H1 (cell line): ENCODE measurements around the gene UBE2E3. TPM values are rescaled to one million over a fixed set of nuclear protein-coding genes. Genes with fewer than 3 reads are reported as not detected.

Experiments used
- CTCF ChIA-PET: fragments of 300-600 bp; sonication (Branson Sonifier 250); formaldehyde crosslinking; loops from one replicate; lab custom pipeline; 2021; ENCODE audit not compliant: partially characterized antibody; lab: Charles Lee
- POLR2A ChIA-PET: fragments of 300-600 bp; sonication (Branson Sonifier 250); formaldehyde crosslinking; loops from one replicate; lab custom pipeline; 2021; ENCODE audit warnings: inconsistent platforms; ENCODE audit not compliant: partially characterized antibody; lab: Charles Lee
- DNase-seq, 2 experiments: peaks; one replicate each; pipeline versions ENCODE4 v3.0.0 to v3.0.0-alpha.2; 2010 to 2022; ENCODE audit warnings: low spot score in 2 of 2, low read depth in 1 of 2, mixed read lengths in 1 of 2
- FAIRE-seq: peaks from 2 replicates; lab custom pipeline; 2011; peaks lifted over from hg19 to GRCh38; lab: Jason Lieb, UNC
- H2AFZ ChIP-seq: 2 replicates; pipeline ENCODE4 v1.8.1; 2012; ENCODE audit warnings: low read length, inconsistent platforms
- H2AK5ac ChIP-seq: 2 replicates; pipeline ENCODE4 v1.6.1; 2013; ENCODE audit warnings: low read depth, low read length
- H2BK120ac ChIP-seq: replicated peaks from 2 replicates; pipeline ENCODE3; 2013; ENCODE audit warnings: low read depth, low read length, inconsistent platforms
- H2BK12ac ChIP-seq: 2 replicates; pipeline ENCODE4 v1.6.1; 2013; ENCODE audit warnings: low read depth, low read length
- H2BK15ac ChIP-seq: 2 replicates; pipeline ENCODE4 v1.6.1; 2013; ENCODE audit warnings: low read length
- H2BK20ac ChIP-seq: 2 replicates; pipeline ENCODE4 v1.6.1; 2013; ENCODE audit warnings: low read length
- H2BK5ac ChIP-seq: 2 replicates; pipeline ENCODE4 v1.6.1; 2013; ENCODE audit warnings: low read depth, low read length
- H3K14ac ChIP-seq: 2 replicates; pipeline ENCODE4 v1.6.1; 2013; ENCODE audit warnings: inconsistent platforms; ENCODE audit not compliant: insufficient read length
- H3K18ac ChIP-seq: 2 replicates; pipeline ENCODE4 v1.6.1; 2013; ENCODE audit warnings: low read length; ENCODE audit errors: extremely low read depth
- H3K23ac ChIP-seq: 2 replicates; pipeline ENCODE4 v1.6.1; 2013; ENCODE audit warnings: inconsistent platforms; ENCODE audit not compliant: insufficient read length
- H3K23me2 ChIP-seq: 2 replicates; pipeline ENCODE4 v1.6.1; 2013; ENCODE audit warnings: low read depth, low read length
- H3K27ac ChIP-seq: 2 replicates; pipeline ENCODE4 v1.6.1; 2011; ENCODE audit warnings: low read depth, low read length, inconsistent platforms
- H3K27me3 ChIP-seq, 4 experiments: replicated peaks in 1 of 4; 1 replicate in 1 of 4; 2 replicates in 3 of 4; pipeline versions ENCODE4 v1.6.1 to v1.8.1; 2011 to 2013; ENCODE audit warnings: low read length in 3 of 4, mild to moderate bottlenecking in 3 of 4, inconsistent platforms in 2 of 4, mixed read lengths in 2 of 4, moderate library complexity in 1 of 4; ENCODE audit not compliant: control insufficient read depth in 3 of 4, insufficient read depth in 3 of 4; ENCODE audit errors: extremely low read depth in 1 of 4
- H3K36me3 ChIP-seq, 4 experiments: 2 replicates each; pipeline versions ENCODE4 v1.6.1 to v1.8.1; 2011 to 2013; ENCODE audit warnings: mild to moderate bottlenecking in 4 of 4, low read length in 3 of 4, moderate library complexity in 2 of 4, control low read depth in 1 of 4, inconsistent platforms in 1 of 4; ENCODE audit not compliant: insufficient read depth in 4 of 4, control insufficient read depth in 2 of 4
- H3K4ac ChIP-seq: replicated peaks from 2 replicates; pipeline ENCODE3; 2013; ENCODE audit warnings: low read length, low read depth, mixed read lengths, inconsistent platforms; ENCODE audit not compliant: insufficient read length
- H3K4me1 ChIP-seq, 4 experiments: replicated peaks in 1 of 4; 1 replicate in 1 of 4; 2 replicates in 3 of 4; pipeline versions ENCODE4 v1.6.1 to v1.8.1; 2011 to 2013; ENCODE audit warnings: low read length in 3 of 4, inconsistent platforms in 2 of 4, mixed read lengths in 1 of 4; ENCODE audit not compliant: insufficient read depth in 4 of 4, control insufficient read depth in 3 of 4
- H3K4me2 ChIP-seq, 2 experiments: 2 replicates each; pipeline versions ENCODE4 v1.6.1 to v1.8.1; 2011 to 2013; ENCODE audit warnings: low read depth in 2 of 2, low read length in 2 of 2, control low read depth in 1 of 2, inconsistent platforms in 1 of 2, mild to moderate bottlenecking in 1 of 2; ENCODE audit not compliant: insufficient read depth in 1 of 2
- H3K4me3 ChIP-seq, 4 experiments: fragments of 200-600, 300-600 bp in 1 of 4; sonication (generic), shearing (Covaris generic), sonication (Bioruptor Twin) in 1 of 4; 2 replicates each; pipeline versions ENCODE4 v1.5.1 to v1.8.1; 2011 to 2016; ENCODE audit warnings: low read length in 4 of 4, low read depth in 3 of 4, control low read depth in 2 of 4, inconsistent platforms in 2 of 4, mild to moderate bottlenecking in 2 of 4, mixed read lengths in 1 of 4, moderate library complexity in 1 of 4; ENCODE audit not compliant: insufficient read depth in 2 of 4; ENCODE audit errors: extremely low read depth in 1 of 4
- H3K56ac ChIP-seq: replicated peaks from 2 replicates; pipeline ENCODE3; 2013; ENCODE audit warnings: low read depth, mild to moderate bottlenecking, mixed read lengths, low read length, inconsistent platforms; ENCODE audit not compliant: insufficient read length
- H3K79me1 ChIP-seq: 2 replicates; pipeline ENCODE4 v1.6.1; 2013; ENCODE audit warnings: low read depth, low read length, control low read depth
- H3K79me2 ChIP-seq, 2 experiments: 2 replicates each; pipeline versions ENCODE4 v1.6.1 to v1.8.1; 2012 to 2013; ENCODE audit warnings: low read length in 2 of 2, mild to moderate bottlenecking in 2 of 2, inconsistent platforms in 1 of 2; ENCODE audit not compliant: insufficient read depth in 2 of 2, control insufficient read depth in 1 of 2
- H3K9ac ChIP-seq, 4 experiments: replicated peaks in 1 of 4; 1 replicate in 1 of 4; 2 replicates in 3 of 4; pipeline versions ENCODE4 v1.6.1 to v1.8.1; 2011 to 2013; ENCODE audit warnings: low read depth in 3 of 4, low read length in 3 of 4, control low read depth in 2 of 4, mild to moderate bottlenecking in 2 of 4, moderate library complexity in 2 of 4, inconsistent platforms in 1 of 4; ENCODE audit errors: extremely low read depth in 1 of 4
- H3K9me3 ChIP-seq, 2 experiments: 2 replicates each; pipeline versions ENCODE4 v1.6.1 to v1.8.1; 2012 to 2013; ENCODE audit warnings: mild to moderate bottlenecking in 2 of 2, moderate library complexity in 2 of 2, control low read depth in 1 of 2, inconsistent platforms in 1 of 2, low read depth in 1 of 2, low read length in 1 of 2, mixed read lengths in 1 of 2; ENCODE audit not compliant: insufficient read depth in 2 of 2
- H4K20me1 ChIP-seq, 2 experiments: replicated peaks in 1 of 2; 2 replicates each; pipeline versions ENCODE3 to v1.8.1; 2011 to 2013; ENCODE audit warnings: inconsistent platforms in 2 of 2, low read length in 2 of 2, mild to moderate bottlenecking in 1 of 2; ENCODE audit not compliant: insufficient read depth in 2 of 2, control insufficient read depth in 1 of 2
- H4K5ac ChIP-seq: 2 replicates; pipeline ENCODE4 v1.6.1; 2013; ENCODE audit warnings: low read length, low read depth, mixed read lengths, inconsistent platforms; ENCODE audit not compliant: insufficient read length
- H4K8ac ChIP-seq: 2 replicates; pipeline ENCODE4 v1.8.0; 2013; ENCODE audit warnings: mild to moderate bottlenecking, moderate library complexity, low read length, inconsistent platforms; ENCODE audit not compliant: insufficient read depth; ENCODE audit errors: extremely low read depth
- H4K91ac ChIP-seq: replicated peaks from 2 replicates; pipeline ENCODE3; 2013; ENCODE audit warnings: low read length, mixed read lengths, inconsistent platforms; ENCODE audit not compliant: insufficient read length
- CBX8 ChIP-seq: fragments of 300-800, 300-1000 bp; sonication (generic); IDR thresholded peaks from 2 replicates; pipeline ENCODE4 v1.7.1; 2016; ENCODE audit warnings: low read depth, low read length, borderline replicate concordance
- EGR1 ChIP-seq: IDR thresholded peaks from 2 replicates; pipeline ENCODE4 v1.6.1; 2011; ENCODE audit warnings: low read depth, low read length, borderline replicate concordance
- EP300 ChIP-seq, 2 experiments: IDR thresholded peaks; 1 replicate in 1 of 2; 2 replicates in 1 of 2; pipeline ENCODE4 v1.6.1; 2011 to 2012; ENCODE audit warnings: low read depth in 2 of 2, low read length in 2 of 2, mild to moderate bottlenecking in 2 of 2, borderline replicate concordance in 1 of 2, inconsistent platforms in 1 of 2, moderate library complexity in 1 of 2
- GABPA ChIP-seq: IDR thresholded peaks from 2 replicates; pipeline ENCODE4 v1.6.1; 2011; ENCODE audit warnings: mild to moderate bottlenecking, low read length, moderate library complexity, borderline replicate concordance; ENCODE audit not compliant: insufficient read depth
- JUN ChIP-seq: IDR thresholded peaks from 2 replicates; pipeline ENCODE4 v1.6.1; 2011; ENCODE audit warnings: low read depth, mild to moderate bottlenecking, improper control_type of control experiment, low read length
- KDM5A ChIP-seq: fragments of 200-600 bp; IDR thresholded peaks from 2 replicates; pipeline ENCODE4 v1.7.1; 2012; ENCODE audit warnings: mild to moderate bottlenecking, low read length, inconsistent platforms, mixed read lengths
- RBBP5 ChIP-seq: IDR thresholded peaks from 2 replicates; pipeline ENCODE4 v1.7.1; 2012; ENCODE audit warnings: low read depth, mild to moderate bottlenecking, inconsistent platforms, low read length, moderate library complexity, borderline replicate concordance
- TAF7 ChIP-seq: optimal IDR thresholded peaks from 2 replicates; pipeline ENCODE3; 2011; ENCODE audit warnings: low read depth, mild to moderate bottlenecking, inconsistent platforms, low read length, moderate library complexity, borderline replicate concordance
- WGBS, 2 experiments: shearing (Covaris generic) in 1 of 2; methylation state at CpG; one replicate each; pipeline versions ENCODE4 v1.1.6 to v1.1.7; 2013 to 2015; ENCODE audit warnings: low lambda C conversion rate in 2 of 2, mixed read lengths in 2 of 2, inconsistent platforms in 1 of 2, low coverage in 1 of 2, missing lambda C conversion rate in 1 of 2; ENCODE audit not compliant: insufficient replicate concordance in 2 of 2, insufficient coverage in 1 of 2, insufficient read length in 1 of 2; ENCODE audit errors: extremely low coverage in 1 of 2, missing lambda C conversion rate in 1 of 2; 5-methylcytosine and 5-hydroxymethylcytosine counted together
- polyA plus RNA-seq, 7 experiments: library from polyadenylated mRNA; depleted of rRNA in 3 of 7; stranded (reverse) in 5 of 7; unstranded in 2 of 7; fragments of >200 nt in 5 of 7; fragments of 200-250 nt in 2 of 7; gene quantifications; 1 replicate in 5 of 7; 2 replicates in 1 of 7; 4 replicates in 1 of 7; pipeline versions ENCODE4 v1.2.1 to v1.2.3, GENCODE V29; 2011 to 2013; ENCODE audit warnings: missing spikeins in 2 of 7, mixed read lengths in 2 of 7
- total RNA-seq: library from RNA; stranded (reverse); fragmentation: NEBNext Ultra II Directional; extraction: Animal tissue kit (Norgen Biotek cat#: 25700); gene quantifications from 2 replicates; pipeline ENCODE4 v1.2.1, GENCODE V29; 2021
- TF ChIP-seq, protein P1 (sequence below): IDR thresholded peaks from 2 replicates; pipeline ENCODE4 v1.6.1; 2011; ENCODE audit warnings: low read length, improper control_type of control experiment

UBE2E3 gene
- total and polyA plus RNA-seq, 2 of the 8 experiments (the other 6 are each of a cell fraction or from before 2014, with no cell fraction given), result 106 to 132 TPM

DNA sequence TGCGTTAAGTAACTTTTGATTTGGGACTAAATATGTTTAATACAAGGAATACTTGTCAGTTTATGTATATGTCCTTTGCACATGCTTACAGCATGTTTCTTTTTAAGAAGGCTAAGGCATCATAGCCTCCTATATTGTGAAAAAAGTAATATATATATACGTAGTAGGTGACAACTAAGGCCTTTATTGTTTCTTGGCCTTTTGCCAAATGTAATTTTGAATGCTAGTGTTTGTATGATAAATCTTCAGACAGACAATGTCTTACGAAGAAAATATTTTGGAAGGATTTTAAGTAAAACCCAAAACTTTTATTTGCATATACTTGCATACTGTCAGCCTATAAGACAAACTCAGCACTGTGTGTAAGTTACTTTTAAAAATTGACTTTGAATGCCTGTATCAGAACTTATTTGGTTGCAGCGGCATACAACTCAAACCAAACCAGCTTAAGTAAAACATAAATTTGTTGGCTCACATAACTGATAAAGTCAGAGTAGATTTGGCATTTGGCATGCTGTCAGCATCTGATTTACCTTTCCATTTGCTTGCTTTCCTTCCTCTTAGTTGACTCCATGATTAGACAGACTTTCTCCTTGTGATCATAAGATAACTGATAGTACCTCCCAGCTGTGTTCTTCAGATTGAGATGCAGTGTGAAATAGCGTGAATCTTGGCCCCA lies 24.4 kb downstream of the UBE2E3 start:
- Histone ChIP-seq H2BK5ac (no peak overlapping the region), H3K79me1 (peaks cover 5% of the 10 kb centered on the region), H4K20me1 (peaks cover 0 to 5% of the 10 kb centered on the region in 2 experiments), H3K4me2 (no peak overlapping the region), H2AK5ac (no peak overlapping the region), H3K36me3 (no peaks in the 10 kb centered on the region), H3K27me3 (no peaks in the 10 kb centered on the region), H3K9me3 (no peaks in the 10 kb centered on the region), H4K8ac (no peak overlapping the region), H3K4me1 (peaks cover 0 to 3% (median 0%) of the 10 kb centered on the region in 4 experiments; a peak in 2 of 7 replicates), H2AFZ (no peak overlapping the region), H3K23me2 (no peaks in the 10 kb centered on the region), H3K79me2 (peaks cover 0 to 97% of the 10 kb centered on the region in 2 experiments; a peak in 3 of 4 replicates), H3K23ac (no peak overlapping the region), H2BK120ac (no peak overlapping the region), H3K27ac (no peak overlapping the region), H3K4me3 (no peak overlapping the region), H3K4ac (no peak overlapping the region), H3K56ac (no peak overlapping the region), H2BK12ac (no peak overlapping the region), H4K91ac (no peak overlapping the region), H2BK15ac (no peak overlapping the region), H3K18ac (no peak overlapping the region), H2BK20ac (no peak overlapping the region), H3K14ac (no peak overlapping the region), H3K9ac (no peak overlapping the region), H4K5ac (no peak overlapping the region)
- no peak for DNase-seq
- 94% methylated on average over 5 of the region's 5 CpGs; no CpG with 5 or more reads in 1 of the 2 experiments for WGBS, 2 experiments
- FAIRE-seq, result no peak
- ChIA-PET CTCF (interaction anchor here (1.3 to 1.7 kb wide), 2 partner anchors 10 to 25 kb away, joined by 3 to 6 read pairs; partner anchors contain the start of gene UBE2E3), POLR2A (no interaction called here)
- no peak for TF ChIP-seq GABPA
- no peak for TF ChIP-seq RBBP5
- TF ChIP-seq, protein P1, sequence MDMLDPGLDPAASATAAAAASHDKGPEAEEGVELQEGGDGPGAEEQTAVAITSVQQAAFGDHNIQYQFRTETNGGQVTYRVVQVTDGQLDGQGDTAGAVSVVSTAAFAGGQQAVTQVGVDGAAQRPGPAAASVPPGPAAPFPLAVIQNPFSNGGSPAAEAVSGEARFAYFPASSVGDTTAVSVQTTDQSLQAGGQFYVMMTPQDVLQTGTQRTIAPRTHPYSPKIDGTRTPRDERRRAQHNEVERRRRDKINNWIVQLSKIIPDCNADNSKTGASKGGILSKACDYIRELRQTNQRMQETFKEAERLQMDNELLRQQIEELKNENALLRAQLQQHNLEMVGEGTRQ, result no peak
- no peak for TF ChIP-seq EP300 (IDR thresholded peaks at IDR 0.05; ENCODE audit: borderline replicate concordance in 1 of 2, low read depth in 2 of 2, low read length in 2 of 2)
- no peak for TF ChIP-seq CBX8
- TF ChIP-seq EGR1, result no peak
- no peak for TF ChIP-seq KDM5A
- TF ChIP-seq TAF7, result no peak
- TF ChIP-seq JUN, result no peak
